GM12864 (cell line): Measurements from ENCODE around the gene TSPAN32.
"Not testable (repeated sequence)": the region's sequence is repeated elsewhere in the genome, so short reads cannot be mapped to it uniquely, and the experiment has no call there.

Experiments
- DNase-seq: peaks from one replicate; pipeline ENCODE4 v3.0.0-alpha.2; 2011; ENCODE audit warnings: low read depth
- H3K4me3 ChIP-seq: 2 replicates; pipeline ENCODE4 v1.5.1; 2011; ENCODE audit warnings: mild to moderate bottlenecking, low read depth, low read length, control low read depth
- CTCF ChIP-seq: IDR thresholded peaks from 2 replicates; pipeline ENCODE4 v1.5.1; 2011; ENCODE audit warnings: low read depth, mild to moderate bottlenecking, moderate library complexity, low read length, control low read depth, inconsistent platforms; ENCODE audit errors: missing control alignments

The TSPAN32 gene

DNA sequence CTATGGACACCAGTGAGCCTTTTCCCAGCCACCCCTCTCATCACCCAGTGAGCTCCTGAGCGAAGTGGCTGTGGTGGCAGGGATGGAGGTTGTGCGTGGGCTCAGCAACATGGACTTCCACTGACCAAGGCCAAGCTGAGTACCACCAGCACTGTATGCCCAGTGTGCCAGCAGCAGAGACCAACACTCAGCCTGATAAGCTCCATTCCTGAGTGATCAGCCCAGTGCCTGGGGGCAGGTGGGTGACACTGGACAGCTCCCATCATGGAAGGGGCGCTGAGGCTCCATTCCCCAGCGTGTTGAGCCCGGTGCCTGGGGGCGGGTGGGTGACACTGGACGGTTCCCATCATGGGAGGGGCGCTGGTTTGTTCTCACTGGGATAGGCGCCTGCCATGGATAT, 57.7 kb downstream of the TSPAN32 start:
- DNase-seq = no peak
- no peak for TF ChIP-seq CTCF
- H3K4me3 ChIP-seq = no peak overlapping the region

DNA sequence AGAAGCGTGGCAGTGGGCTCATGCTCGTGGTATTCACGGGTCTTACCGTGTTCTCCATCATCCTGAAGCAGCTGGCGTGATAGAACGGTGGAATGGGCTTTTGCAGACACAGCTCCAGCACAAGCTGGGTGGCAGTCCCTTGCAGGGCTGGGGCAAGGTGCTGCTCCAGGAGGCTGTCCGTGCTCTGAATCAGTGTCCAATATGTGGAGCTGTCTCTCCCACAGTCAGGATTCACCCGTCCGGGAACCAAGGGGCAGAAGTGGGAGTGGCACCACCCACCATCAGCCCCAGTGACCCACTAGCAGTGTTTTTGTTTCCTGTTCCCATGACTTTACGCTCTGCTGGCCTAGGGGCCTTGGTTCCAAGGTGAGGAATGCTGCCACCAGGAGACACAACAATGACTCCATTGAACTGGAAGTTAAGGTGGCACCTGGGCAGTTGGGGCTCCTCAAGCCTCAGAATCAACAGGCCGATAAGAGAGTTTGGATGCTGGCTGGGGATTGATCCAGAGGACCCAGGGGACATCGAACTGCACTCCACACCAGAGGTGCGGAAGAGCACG, 58.3 kb downstream of the TSPAN32 start:
- no peak overlapping the region for H3K4me3 ChIP-seq
- no peak for TF ChIP-seq CTCF
- DNase-seq = no peak

DNA sequence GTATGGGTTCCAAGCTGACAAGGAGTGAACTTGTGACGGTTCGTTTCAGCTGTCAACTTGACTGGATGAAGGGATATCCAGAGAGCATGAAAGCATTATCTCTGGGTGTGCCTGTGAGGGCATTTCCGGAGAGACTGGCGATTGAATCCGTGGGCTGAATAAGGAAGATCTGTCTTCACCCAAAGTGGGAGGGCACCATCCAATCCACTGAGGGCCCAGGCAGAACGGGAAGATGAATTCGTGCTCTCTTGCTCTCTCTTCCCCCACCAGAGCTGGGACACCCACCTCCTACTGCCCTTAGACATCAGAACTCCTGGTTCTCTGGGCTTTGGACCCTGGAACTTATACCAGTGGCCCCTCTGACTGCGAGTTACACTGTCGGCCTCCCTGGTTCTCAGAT, 59.8 kb downstream of the TSPAN32 start:
- no peak for TF ChIP-seq CTCF
- H3K4me3 ChIP-seq = no peak overlapping the region
- DNase-seq = no peak

- no peak overlapping the region for H3K4me3 ChIP-seq
- TF ChIP-seq CTCF = no peak
Measured at GRCh38 chr11:2362414-2362813, 60.6 kb downstream of the TSPAN32 start.

GRCh38 chr11:2363130-2363529, 61.3 kb downstream of the TSPAN32 start:
- no peak overlapping the region for H3K4me3 ChIP-seq
- TF ChIP-seq CTCF = no peak
- no peak for DNase-seq

More at GRCh38 chr11:2362414-2362813, 60.6 kb downstream of the TSPAN32 start:
- DNase-seq = no peak

- no peak overlapping the region for H3K4me3 ChIP-seq
- DNase-seq = no peak
- TF ChIP-seq CTCF = no peak
Measured at GRCh38 chr11:2363577-2364370, 62.0 kb downstream of the TSPAN32 start.

DNA sequence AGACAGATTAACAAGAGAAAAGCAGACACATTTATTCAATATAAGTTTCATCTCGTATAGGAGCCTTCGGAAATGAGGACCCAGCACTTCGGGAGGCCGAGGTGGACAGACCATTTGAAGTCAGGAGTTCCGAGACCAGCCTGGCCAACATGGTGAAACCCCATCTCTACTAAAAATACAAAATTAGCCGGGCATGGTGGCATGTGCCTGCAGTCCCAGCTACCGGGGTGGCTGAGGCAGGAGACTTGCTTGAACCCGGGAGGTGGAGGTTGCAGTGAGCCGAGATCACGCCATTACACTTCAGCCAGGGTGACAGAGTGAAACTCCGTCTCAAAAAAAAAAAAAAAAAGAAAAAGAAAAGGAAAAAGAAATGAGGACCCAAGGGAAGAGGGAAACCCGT, 62.6 kb downstream of the TSPAN32 start:
- DNase-seq, H3K4me3 ChIP-seq: not testable (repeated sequence)
